ENCODE results near the gene ZDHHC21. TPM values are rescaled to one million over a fixed set of nuclear protein-coding genes. Genes with fewer than 3 reads are reported as not detected.

Gene ZDHHC21
- polyA plus RNA-seq, 3 donors = 0.34 to 2.0 (median 1.0) TPM

DNA sequence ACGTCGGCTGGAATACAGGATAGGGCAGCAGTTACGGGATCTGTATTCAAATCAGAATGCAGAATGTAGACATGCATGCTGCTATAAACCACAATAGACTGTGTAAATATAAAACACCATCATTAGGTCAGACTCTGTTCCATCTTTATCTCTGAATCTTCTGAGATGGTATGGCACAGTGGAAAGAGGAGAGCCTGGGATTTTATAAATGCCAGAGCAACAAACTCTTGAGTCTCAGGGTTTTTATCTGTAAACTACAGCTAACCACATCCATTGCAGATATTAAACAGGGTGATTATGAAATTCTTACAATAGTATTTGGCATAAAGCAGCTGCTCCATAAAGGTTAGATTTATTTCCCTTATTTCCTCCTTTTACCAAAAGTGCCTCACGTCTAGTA is 108.7 kb downstream of the ZDHHC21 start:
- no peak overlapping the region for H3K9ac ChIP-seq (ENCODE audit: insufficient read depth, low read length, poor library complexity, severe bottlenecking)
- H3K9me3 ChIP-seq (replicated peaks in 1 of 2; ENCODE audit: control insufficient read depth in 1 of 2, insufficient read depth in 1 of 2, low read length in 2 of 2) = peaks cover 0 to 3% of the 10 kb centered on the region in 2 donors
- no peaks in the 10 kb centered on the region for H3K27me3 ChIP-seq (ENCODE audit: control insufficient read depth in 2 of 2, insufficient read depth in 2 of 2, low read length in 2 of 2)
- Mint-ChIP-seq H3K4me1 (no peaks in the 10 kb centered on the region), H3K27me3 (ENCODE audit: low read depth in 3 of 3) (peaks cover 0 to 2% (median 0%) of the 10 kb centered on the region in 3 donors), H3K4me3 (no peak overlapping the region), H3K9me3 (peaks cover 0 to 12% (median 7%) of the 10 kb centered on the region in 7 donors), H3K27ac (no peak overlapping the region), H3K36me3 (no peaks in the 10 kb centered on the region)
- intact Hi-C loops (cut with micrococcal nuclease) = no loop called here
- H2AFZ ChIP-seq (ENCODE audit: insufficient read depth, low read depth, low read length, poor library complexity, severe bottlenecking) = no peak overlapping the region
- H3K36me3 ChIP-seq (replicated peaks in 1 of 2; ENCODE audit: control insufficient read depth in 1 of 2, insufficient read depth in 2 of 2, low read length in 2 of 2) = no peaks in the 10 kb centered on the region
- no CpG with 5 or more reads among the region's 4 CpGs for WGBS (ENCODE audit: insufficient coverage)
- H3K79me2 ChIP-seq (ENCODE audit: insufficient read depth, low read length) = no peaks in the 10 kb centered on the region
- H3K4me1 ChIP-seq (ENCODE audit: control insufficient read depth in 1 of 2, insufficient read depth in 2 of 2, low read length in 2 of 2) = no peaks in the 10 kb centered on the region
- no peak for DNase-seq
- no peaks in the 10 kb centered on the region for H4K20me1 ChIP-seq (ENCODE audit: insufficient read depth, low read length)
- H3K27ac ChIP-seq (ENCODE audit: low read depth in 1 of 2, low read length in 2 of 2) = no peak overlapping the region
- no peak overlapping the region for H3K4me2 ChIP-seq (replicated peaks; ENCODE audit: extremely low read depth, low read length, poor library complexity, severe bottlenecking)
- TF ChIP-seq, protein P1, sequence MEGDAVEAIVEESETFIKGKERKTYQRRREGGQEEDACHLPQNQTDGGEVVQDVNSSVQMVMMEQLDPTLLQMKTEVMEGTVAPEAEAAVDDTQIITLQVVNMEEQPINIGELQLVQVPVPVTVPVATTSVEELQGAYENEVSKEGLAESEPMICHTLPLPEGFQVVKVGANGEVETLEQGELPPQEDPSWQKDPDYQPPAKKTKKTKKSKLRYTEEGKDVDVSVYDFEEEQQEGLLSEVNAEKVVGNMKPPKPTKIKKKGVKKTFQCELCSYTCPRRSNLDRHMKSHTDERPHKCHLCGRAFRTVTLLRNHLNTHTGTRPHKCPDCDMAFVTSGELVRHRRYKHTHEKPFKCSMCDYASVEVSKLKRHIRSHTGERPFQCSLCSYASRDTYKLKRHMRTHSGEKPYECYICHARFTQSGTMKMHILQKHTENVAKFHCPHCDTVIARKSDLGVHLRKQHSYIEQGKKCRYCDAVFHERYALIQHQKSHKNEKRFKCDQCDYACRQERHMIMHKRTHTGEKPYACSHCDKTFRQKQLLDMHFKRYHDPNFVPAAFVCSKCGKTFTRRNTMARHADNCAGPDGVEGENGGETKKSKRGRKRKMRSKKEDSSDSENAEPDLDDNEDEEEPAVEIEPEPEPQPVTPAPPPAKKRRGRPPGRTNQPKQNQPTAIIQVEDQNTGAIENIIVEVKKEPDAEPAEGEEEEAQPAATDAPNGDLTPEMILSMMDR (IDR thresholded peaks at IDR 0.05) = no peak
- no peak overlapping the region for H3K4me3 ChIP-seq (replicated peaks in 1 of 3; ENCODE audit: low read depth in 2 of 3, low read length in 3 of 3)

DNA sequence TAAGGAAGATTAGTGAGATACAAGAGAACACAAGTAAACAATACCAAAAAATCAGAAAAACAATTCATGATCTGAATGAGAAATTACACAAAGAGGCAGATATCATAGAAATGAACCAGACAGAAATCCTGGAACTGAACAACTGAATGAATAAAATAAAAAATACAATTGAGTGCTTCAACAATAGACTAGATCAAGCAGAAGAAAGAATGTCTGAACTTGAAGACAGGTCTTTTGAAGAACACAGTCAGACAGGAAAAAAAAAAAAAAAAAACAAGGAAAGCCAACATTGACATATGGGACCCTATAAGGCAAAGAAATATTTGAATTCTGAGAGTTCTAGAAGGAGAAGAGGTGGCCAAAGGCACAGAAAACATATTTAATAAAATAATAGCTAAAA is 115.2 kb downstream of the ZDHHC21 start:
- Histone ChIP-seq H3K79me2 (ENCODE audit: insufficient read depth, low read length) (no peaks in the 10 kb centered on the region), H3K36me3 (replicated peaks in 1 of 2; ENCODE audit: control insufficient read depth in 1 of 2, insufficient read depth in 2 of 2, low read length in 2 of 2) (no peaks in the 10 kb centered on the region), H3K9ac (ENCODE audit: insufficient read depth, low read length, poor library complexity, severe bottlenecking) (no peak overlapping the region), H3K9me3 (replicated peaks in 1 of 2; ENCODE audit: control insufficient read depth in 1 of 2, insufficient read depth in 1 of 2, low read length in 2 of 2) (peaks cover 12 to 17% of the 10 kb centered on the region in 2 donors), H2AFZ (ENCODE audit: insufficient read depth, low read depth, low read length, poor library complexity, severe bottlenecking) (no peak overlapping the region), H4K20me1 (ENCODE audit: insufficient read depth, low read length) (no peaks in the 10 kb centered on the region), H3K4me2 (replicated peaks; ENCODE audit: extremely low read depth, low read length, poor library complexity, severe bottlenecking) (no peak overlapping the region), H3K27me3 (ENCODE audit: control insufficient read depth in 2 of 2, insufficient read depth in 2 of 2, low read length in 2 of 2) (no peaks in the 10 kb centered on the region), H3K27ac (ENCODE audit: low read depth in 1 of 2, low read length in 2 of 2) (no peak overlapping the region), H3K4me1 (ENCODE audit: control insufficient read depth in 1 of 2, insufficient read depth in 2 of 2, low read length in 2 of 2) (no peaks in the 10 kb centered on the region), H3K4me3 (replicated peaks in 1 of 3; ENCODE audit: low read depth in 2 of 3, low read length in 3 of 3) (no peak overlapping the region)
- no peak for DNase-seq
- TF ChIP-seq, protein P1 (IDR thresholded peaks at IDR 0.05) = no peak
- peaks cover 9 to 23% (median 13%) of the 10 kb centered on the region in 7 donors for H3K9me3 Mint-ChIP-seq
- intact Hi-C loops (cut with micrococcal nuclease) = no loop called here
- no peaks in the 10 kb centered on the region for H3K4me1 Mint-ChIP-seq
- H3K27ac Mint-ChIP-seq = no peak overlapping the region
- no peak overlapping the region for H3K4me3 Mint-ChIP-seq
- peaks cover 0 to 3% (median 2%) of the 10 kb centered on the region in 3 donors for H3K27me3 Mint-ChIP-seq (ENCODE audit: low read depth in 3 of 3)
- no peaks in the 10 kb centered on the region for H3K36me3 Mint-ChIP-seq

Measured in CD14-positive monocyte (primary cell).